AG09309 (cell line): ENCODE results near the gene DAB2IP.

Source experiments
- DNase-seq: peaks from one replicate; pipeline ENCODE4 v3.0.0-alpha.2; 2010; ENCODE audit warnings: low read depth
- H3K4me3 ChIP-seq: 2 replicates; pipeline ENCODE4 v1.5.1; 2011; ENCODE audit warnings: mild to moderate bottlenecking, low read depth, low read length, moderate library complexity; ENCODE audit not compliant: control insufficient read depth
- CTCF ChIP-seq: IDR thresholded peaks from 2 replicates; pipeline ENCODE4 v1.5.1; 2011; ENCODE audit warnings: mild to moderate bottlenecking, low read depth, low read length, inconsistent platforms; ENCODE audit not compliant: insufficient read depth, control insufficient read depth; ENCODE audit errors: missing control alignments

The DAB2IP gene

GRCh38 chr9:121655231-121655755, 3.9 kb downstream of the DAB2IP start:
- TF ChIP-seq CTCF = no peak
- DNase-seq = no peak
- H3K4me3 ChIP-seq = no peak overlapping the region

DNA sequence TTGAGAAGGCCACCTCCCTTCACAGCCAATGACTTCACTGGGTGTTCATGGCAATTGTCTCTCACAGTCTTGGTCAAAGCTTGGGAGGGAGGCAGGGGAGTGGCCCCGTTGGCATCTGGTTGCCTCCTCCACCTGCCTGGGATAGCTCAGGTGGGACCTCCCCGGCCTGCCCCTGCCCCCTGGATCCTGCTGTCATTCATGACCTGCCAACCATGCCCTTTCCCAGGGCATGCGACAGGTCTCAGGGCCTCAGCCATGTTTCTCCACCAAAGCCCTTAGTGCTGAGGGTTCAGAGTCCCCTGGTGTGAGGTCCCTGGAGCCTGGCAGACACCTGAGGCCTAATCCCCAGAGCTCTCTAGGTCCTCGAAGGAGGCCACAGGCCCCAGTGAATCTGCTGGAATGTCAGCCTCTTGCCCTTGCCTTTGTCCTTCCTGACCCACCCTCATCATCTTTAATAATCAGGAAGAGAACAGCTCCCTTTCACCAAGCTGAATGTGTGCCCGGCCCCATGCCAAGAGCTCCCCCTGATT, 5.6 kb downstream of the DAB2IP start:
- H3K4me3 ChIP-seq = no peak overlapping the region
- no peak for DNase-seq
- no peak for TF ChIP-seq CTCF

DNA sequence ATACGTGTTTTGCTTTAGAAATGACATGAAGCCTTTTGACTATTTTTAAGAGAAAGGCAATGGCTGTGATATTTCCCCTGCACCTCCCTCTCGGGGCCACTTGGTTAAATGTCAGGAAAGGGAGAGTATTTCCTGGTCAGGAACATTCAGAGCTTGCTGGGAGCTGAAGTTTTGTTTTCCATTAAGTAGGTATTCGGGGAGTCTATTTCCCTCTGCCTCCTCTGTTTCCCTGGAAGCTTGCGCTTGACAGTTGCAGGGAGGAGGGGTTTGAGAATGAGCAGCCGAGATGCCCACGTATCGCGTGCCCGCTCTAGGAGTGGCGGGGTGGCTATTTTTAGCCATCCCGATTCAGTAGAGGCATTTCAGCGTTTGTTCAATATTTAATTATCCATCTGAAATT, 6.7 kb downstream of the DAB2IP start:
- no peak for TF ChIP-seq CTCF
- DNase-seq = no peak
- H3K4me3 ChIP-seq = no peak overlapping the region

GRCh38 chr9:121658591-121658990, 7.2 kb downstream of the DAB2IP start:
- no peak for DNase-seq
- H3K4me3 ChIP-seq = no peak overlapping the region
- no peak for TF ChIP-seq CTCF

- no peak for TF ChIP-seq CTCF
- H3K4me3 ChIP-seq = no peak overlapping the region
- DNase-seq = no peak
These were observed 8.9 kb downstream of the DAB2IP start for GRCh38 chr9:121660367-121660766.

GRCh38 chr9:121660876-121661275, 9.4 kb downstream of the DAB2IP start:
- no peak for DNase-seq
- no peak for TF ChIP-seq CTCF
- H3K4me3 ChIP-seq = no peak overlapping the region

- H3K4me3 ChIP-seq = no peak overlapping the region
- no peak for DNase-seq
These were observed 9.9 kb downstream of the DAB2IP start for GRCh38 chr9:121661328-121661727.

More at GRCh38 chr9:121661328-121661727, 9.9 kb downstream of the DAB2IP start:
- no peak for TF ChIP-seq CTCF
